Coronary artery (tissue), 2 donors: ENCODE results near the gene TPGS1.
A peak's percentile ranks its signal among the peaks of the same experiment; 100 is the strongest.

Experiments
- DNase-seq: peaks from one replicate; pipeline ENCODE4 v3.0.0-alpha.2; 2017; ENCODE audit warnings: low spot score
- H3K27ac ChIP-seq, 2 donors: fragments of 200-600 bp; sonication (generic); one replicate each; pipeline ENCODE4 v1.5.1; 2016 to 2019
- H3K4me3 ChIP-seq: fragments of 200-600 bp; sonication (generic); 2 replicates; pipeline ENCODE4 v1.5.1; 2016; ENCODE audit warnings: mild to moderate bottlenecking, moderate library complexity
- CTCF ChIP-seq: fragments of 200-600 bp; sonication (generic); IDR thresholded peaks from one replicate; pipeline ENCODE4 v1.5.1; 2019; ENCODE audit warnings: antibody characterized with exemption

The TPGS1 gene

GRCh38 chr19:461721-462551, 45.4 kb upstream of the TPGS1 start:
- Histone ChIP-seq H3K4me3 (peak overlapping the region; percentile 81), H3K27ac (peak overlapping the region in 1 of 2 donors; percentile 9)
- no peak for TF ChIP-seq CTCF
- no peak for DNase-seq

DNA sequence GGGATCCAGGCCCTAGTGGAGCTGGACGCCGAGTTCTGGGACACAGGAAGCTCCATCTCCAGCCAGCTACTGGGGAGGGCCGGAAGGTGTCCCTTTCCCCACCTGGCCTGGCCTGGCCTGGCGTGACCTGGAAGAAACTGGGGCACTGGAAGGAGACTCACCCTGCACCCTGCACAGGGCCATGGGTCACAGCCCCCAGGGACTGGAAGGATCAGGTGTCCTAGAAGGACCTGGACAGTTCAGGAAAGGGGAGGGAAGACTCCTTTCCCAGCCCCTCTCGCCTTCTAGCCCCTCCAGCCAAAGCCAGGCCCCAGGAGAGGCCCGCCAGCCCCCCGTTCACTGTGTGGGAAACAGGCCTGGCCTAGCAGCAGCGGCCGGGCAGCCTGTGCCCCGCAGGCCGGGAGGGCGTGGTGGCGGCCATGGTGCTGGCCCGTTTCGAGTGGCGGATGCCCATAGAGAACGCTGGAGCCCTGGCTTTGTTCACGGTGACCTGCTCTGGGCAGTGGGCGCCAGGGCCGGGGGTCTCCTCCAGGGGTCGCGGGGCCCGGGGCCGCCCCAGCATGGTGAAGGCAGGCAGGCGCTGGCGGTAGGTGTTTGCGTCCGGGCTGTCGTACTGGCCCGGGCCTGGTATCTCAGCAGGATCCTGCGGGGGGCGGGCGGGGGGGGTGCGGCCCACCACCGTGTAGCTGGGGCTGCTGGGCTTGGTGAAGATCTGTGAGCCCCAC, 43.7 kb upstream of the TPGS1 start:
- DNase-seq: no peak
- TF ChIP-seq CTCF: no peak
- Histone ChIP-seq H3K27ac (no peak overlapping the region), H3K4me3 (no peak overlapping the region)

DNA sequence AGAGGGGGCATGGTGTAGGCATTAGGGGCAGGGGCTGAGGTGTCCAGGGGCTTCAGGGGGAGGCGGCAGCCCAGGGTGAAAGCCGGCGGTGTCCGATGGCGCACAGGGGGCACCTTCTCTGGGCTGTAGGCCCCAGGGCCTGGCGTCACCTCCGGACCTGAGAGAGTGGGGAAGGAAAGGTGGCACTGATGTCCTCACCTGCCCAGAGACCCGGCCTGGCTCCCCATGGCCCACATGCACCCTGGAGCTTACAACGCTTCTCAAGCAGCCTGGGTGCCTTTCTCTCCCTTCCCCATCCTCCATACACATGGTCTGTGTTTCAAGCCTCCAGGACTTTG, 43.1 kb upstream of the TPGS1 start:
- TF ChIP-seq CTCF: no peak
- DNase-seq: no peak
- H3K27ac ChIP-seq: no peak overlapping the region
- H3K4me3 ChIP-seq: no peak overlapping the region

- Histone ChIP-seq H3K4me3 (no peak overlapping the region), H3K27ac (no peak overlapping the region)
- no peak for DNase-seq
- TF ChIP-seq CTCF: no peak
These were observed 42.1 kb upstream of the TPGS1 start for GRCh38 chr19:465056-465816.

DNA sequence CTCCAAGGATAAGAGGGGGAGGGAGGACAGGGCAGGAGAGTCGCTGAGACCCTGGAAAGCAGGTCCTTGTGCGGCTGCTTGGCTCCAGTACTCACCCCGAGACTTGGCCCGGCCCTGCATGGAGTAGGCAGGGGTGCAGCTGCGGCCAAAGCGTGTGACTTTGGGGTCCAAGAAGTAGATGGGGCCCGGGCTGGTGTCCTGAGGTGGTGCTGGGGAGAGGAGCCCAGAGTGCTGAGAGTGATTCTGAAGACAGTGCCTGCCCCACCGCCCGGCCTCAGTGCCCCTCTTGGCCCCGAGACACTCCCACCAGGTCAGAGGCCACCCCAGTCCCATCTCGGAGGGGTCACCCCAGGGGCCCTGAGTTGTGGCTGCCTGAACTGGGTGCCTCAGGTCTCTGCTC, 39.7 kb upstream of the TPGS1 start:
- H3K27ac ChIP-seq: no peak overlapping the region
- no peak for TF ChIP-seq CTCF
- H3K4me3 ChIP-seq: no peak overlapping the region
- no peak for DNase-seq

DNA sequence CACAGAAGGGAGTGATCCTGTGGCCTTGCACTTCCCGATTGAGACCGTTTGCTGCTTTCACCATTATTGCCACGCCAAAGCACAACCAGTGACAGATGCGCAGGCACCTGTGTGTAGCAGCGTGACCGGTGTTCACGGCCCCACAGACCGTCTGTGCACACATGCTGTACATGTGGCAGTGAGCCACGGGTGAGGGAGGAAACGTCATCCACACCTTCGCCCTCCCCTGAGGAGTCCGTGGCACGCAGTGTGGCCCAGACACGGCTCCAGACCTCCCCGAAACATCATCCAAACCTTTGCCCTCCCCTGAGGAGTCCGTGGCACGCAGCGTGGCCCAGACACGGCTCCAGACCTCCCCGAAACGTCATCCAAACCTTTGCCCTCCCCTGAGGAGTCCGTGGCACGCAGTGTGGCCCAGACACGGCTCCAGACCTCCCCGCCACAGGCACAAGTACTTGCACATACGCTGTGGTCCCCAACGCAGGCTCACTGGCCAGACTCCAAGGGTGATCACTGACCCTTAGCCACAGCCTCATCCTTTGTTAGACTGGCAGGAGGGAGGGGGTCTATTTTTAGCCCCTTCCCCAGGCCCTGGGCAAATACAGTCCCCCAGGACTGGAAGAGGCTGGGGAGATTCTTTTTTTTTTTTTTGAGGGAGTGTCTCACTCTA, 38.6 kb upstream of the TPGS1 start:
- no peak for TF ChIP-seq CTCF
- Histone ChIP-seq H3K4me3 (no peak overlapping the region), H3K27ac (no peak overlapping the region)
- DNase-seq: no peak
